ENCODE measurements around the gene TSPAN11. TPM values are rescaled to one million over a fixed set of nuclear protein-coding genes. Genes with fewer than 3 reads are reported as not detected.
A peak's percentile ranks its signal among the peaks of the same experiment; 100 is the strongest.

The TSPAN11 gene, protein sequence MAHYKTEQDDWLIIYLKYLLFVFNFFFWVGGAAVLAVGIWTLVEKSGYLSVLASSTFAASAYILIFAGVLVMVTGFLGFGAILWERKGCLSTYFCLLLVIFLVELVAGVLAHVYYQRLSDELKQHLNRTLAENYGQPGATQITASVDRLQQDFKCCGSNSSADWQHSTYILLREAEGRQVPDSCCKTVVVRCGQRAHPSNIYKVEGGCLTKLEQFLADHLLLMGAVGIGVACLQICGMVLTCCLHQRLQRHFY
- total RNA-seq (ENCODE audit: unreplicated experiment), result 31.0 TPM
- long read RNA-seq, partial matches to known transcripts, result 0 of 2 reads
- long read RNA-seq, other reads (novel, unspliced or antisense), result 2 of 2 reads

DNA sequence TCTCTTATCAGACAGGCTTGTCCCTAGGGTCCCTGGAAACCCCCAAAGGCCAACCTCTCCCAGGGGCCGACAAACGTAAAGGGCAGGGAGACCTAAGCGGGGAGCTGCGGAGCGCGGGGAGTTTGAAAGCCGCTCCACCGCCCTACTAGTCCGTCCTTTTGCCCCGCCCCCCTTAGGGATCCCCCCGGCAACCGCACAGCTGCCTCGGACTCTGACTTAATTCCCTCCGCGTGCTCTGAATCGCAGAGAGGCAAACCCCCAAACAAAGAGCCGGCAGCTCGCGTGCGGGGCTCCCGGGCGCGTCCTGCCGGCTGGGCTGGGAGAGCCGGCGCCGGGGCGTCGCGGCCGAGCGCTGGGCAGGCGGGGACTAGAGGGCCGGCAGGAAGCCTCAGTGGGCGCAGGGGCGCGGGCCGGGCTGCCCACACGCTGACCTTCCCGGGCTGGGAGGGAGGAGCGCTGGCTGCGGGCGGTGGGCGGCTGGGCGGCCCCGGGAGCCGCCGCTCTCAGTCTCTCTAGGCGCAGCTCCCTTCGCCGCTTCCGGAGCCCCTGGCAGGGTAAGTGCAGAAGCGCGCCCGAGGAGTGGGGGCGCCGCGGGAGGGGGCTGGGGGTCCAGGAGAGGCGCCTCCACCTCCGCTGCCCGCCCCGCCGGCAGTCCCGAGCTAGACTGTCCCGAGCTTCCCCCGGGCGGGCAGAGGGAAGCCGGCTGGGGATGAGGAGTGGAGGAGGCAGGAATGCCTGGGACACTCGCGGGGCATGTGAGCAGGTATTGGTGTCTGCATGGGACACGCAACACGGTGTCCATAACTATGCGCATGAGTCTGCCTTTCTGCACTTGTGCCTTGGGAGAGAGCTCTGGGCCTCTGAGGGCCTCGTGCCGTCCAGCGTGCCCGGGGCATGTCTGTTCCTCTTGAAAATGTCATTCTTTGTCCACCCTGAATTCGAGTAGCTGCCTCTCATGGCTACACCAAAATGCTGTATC, at the start of gene TSPAN11:
Gene TSPAN11 (plus strand): TSS at position 506 of the 979 bp plus-strand sequence. CDS start 27,244 bp downstream, outside the sequence.
- Mint-ChIP-seq H3K4me3 (ENCODE audit: unreplicated experiment) (peak within 1 kb of the TSS; percentile 91), H3K27ac (ENCODE audit: unreplicated experiment) (peak within 1 kb of the TSS; percentile 94), H3K4me1 (ENCODE audit: low read depth, unreplicated experiment) (peaks cover 55% of the 10 kb centered on the region), H3K27me3 (ENCODE audit: unreplicated experiment) (peaks cover 12% of the 10 kb centered on the region), H3K9me3 (ENCODE audit: unreplicated experiment) (peaks cover 20% of the 10 kb centered on the region), H3K36me3 (ENCODE audit: unreplicated experiment) (no peaks in the 10 kb centered on the region)
- peak; percentile 87 for DNase-seq
- TF ChIP-seq, protein P1, sequence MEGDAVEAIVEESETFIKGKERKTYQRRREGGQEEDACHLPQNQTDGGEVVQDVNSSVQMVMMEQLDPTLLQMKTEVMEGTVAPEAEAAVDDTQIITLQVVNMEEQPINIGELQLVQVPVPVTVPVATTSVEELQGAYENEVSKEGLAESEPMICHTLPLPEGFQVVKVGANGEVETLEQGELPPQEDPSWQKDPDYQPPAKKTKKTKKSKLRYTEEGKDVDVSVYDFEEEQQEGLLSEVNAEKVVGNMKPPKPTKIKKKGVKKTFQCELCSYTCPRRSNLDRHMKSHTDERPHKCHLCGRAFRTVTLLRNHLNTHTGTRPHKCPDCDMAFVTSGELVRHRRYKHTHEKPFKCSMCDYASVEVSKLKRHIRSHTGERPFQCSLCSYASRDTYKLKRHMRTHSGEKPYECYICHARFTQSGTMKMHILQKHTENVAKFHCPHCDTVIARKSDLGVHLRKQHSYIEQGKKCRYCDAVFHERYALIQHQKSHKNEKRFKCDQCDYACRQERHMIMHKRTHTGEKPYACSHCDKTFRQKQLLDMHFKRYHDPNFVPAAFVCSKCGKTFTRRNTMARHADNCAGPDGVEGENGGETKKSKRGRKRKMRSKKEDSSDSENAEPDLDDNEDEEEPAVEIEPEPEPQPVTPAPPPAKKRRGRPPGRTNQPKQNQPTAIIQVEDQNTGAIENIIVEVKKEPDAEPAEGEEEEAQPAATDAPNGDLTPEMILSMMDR (IDR thresholded peaks at IDR 0.05; ENCODE audit: partially characterized antibody, unreplicated experiment), result no peak

DNA sequence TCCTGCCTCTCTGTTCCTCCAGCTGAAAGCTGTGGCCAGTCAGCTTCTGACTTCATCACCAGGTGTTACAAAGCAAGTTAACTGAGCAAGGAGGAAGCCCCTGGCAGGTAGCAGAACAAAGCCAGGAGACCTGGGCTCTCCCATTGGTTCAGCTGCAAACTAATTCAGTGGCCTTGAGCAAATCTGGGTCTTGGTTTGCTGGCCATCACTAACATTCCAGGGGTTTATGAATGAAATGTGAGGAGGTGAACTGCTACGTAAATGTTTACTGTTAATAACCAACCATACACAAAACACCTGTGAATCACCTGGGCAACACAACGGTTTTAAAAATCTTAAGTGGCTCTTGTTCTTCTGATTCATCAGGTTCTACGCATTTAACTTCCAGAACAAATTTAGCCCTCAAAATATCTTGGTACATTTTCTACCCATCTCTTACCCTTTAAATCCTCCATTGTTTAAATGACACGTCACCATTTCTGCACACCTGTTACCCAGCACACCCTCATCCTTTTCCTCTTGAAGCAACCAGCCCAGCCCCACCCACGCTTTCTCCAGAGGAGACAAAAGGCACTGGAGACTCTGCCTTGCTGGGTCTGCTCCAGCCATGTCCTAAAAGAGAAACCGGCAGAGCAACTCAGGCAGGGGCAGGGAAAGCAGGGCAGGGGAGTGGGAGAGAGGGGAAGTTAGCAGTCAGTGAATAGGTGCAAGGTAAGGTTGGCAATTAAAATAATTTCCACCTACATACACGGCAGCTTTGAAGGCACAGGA, 49.3 kb upstream of the TSPAN11 start:
- Mint-ChIP-seq H3K36me3 (ENCODE audit: unreplicated experiment) (peaks cover 3% of the 10 kb centered on the region), H3K27me3 (ENCODE audit: unreplicated experiment) (peaks cover 4% of the 10 kb centered on the region), H3K27ac (ENCODE audit: unreplicated experiment) (no peak overlapping the region), H3K4me1 (ENCODE audit: low read depth, unreplicated experiment) (no peaks in the 10 kb centered on the region), H3K9me3 (ENCODE audit: unreplicated experiment) (peaks cover 2% of the 10 kb centered on the region), H3K4me3 (ENCODE audit: unreplicated experiment) (no peak overlapping the region)
- TF ChIP-seq, protein P1 (IDR thresholded peaks at IDR 0.05; ENCODE audit: partially characterized antibody, unreplicated experiment), result no peak
- DNase-seq, result no peak

DNA sequence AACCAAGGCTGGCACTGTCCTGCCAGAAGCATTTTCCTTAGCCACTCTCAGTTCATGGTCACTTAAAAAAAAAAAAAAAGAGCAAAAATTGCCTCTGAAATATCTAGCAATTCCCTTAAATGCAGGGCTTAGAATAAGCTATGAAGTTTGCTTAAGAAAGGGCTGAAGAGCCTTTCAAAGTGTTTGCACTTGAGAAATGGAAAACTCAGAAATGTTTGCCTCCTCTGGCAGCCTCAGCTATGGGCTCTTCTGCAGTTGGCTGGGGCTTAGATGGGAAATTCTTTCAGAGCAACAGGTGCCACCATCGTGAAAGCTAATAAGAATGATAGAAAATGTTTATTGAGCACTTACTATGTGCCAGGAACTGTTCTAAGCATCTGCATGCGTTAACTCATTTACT, 48.5 kb upstream of the TSPAN11 start:
- H3K4me1 Mint-ChIP-seq (ENCODE audit: low read depth, unreplicated experiment), result no peaks in the 10 kb centered on the region
- no peak overlapping the region for H3K27ac Mint-ChIP-seq (ENCODE audit: unreplicated experiment)
- H3K27me3 Mint-ChIP-seq (ENCODE audit: unreplicated experiment), result peaks cover 4% of the 10 kb centered on the region
- peaks cover 3% of the 10 kb centered on the region for H3K36me3 Mint-ChIP-seq (ENCODE audit: unreplicated experiment)
- TF ChIP-seq, protein P1 (IDR thresholded peaks at IDR 0.05; ENCODE audit: partially characterized antibody, unreplicated experiment), result no peak
- no peak for DNase-seq
- H3K4me3 Mint-ChIP-seq (ENCODE audit: unreplicated experiment), result no peak overlapping the region
- peaks cover 2% of the 10 kb centered on the region for H3K9me3 Mint-ChIP-seq (ENCODE audit: unreplicated experiment)

DNA sequence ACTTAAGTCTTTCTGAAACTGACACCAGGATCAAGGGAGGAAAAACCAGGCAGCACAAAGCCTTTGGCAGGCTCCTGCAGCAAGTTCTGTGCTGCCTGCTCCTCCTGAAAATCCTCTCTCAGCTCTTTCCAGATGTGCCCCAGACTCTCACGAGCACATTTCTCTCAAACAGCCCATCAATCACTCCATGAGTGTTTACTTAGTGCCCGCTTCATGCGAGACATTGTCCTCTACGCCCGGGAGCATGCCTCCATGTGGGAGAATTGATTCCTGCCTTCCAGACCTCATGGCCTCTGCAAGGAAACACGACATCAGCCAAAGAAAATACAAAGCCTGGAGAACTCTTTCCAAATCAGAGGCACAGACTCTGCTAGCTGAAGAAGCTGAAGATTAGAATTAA, 46.5 kb upstream of the TSPAN11 start:
- DNase-seq, result no peak

More for the DNA sequence above, 46.5 kb upstream of the TSPAN11 start:
- Mint-ChIP-seq H3K4me1 (ENCODE audit: low read depth, unreplicated experiment) (no peaks in the 10 kb centered on the region), H3K27me3 (ENCODE audit: unreplicated experiment) (peaks cover 4% of the 10 kb centered on the region), H3K4me3 (ENCODE audit: unreplicated experiment) (no peak overlapping the region), H3K9me3 (ENCODE audit: unreplicated experiment) (peaks cover 2% of the 10 kb centered on the region), H3K36me3 (ENCODE audit: unreplicated experiment) (peaks cover 14% of the 10 kb centered on the region), H3K27ac (ENCODE audit: unreplicated experiment) (no peak overlapping the region)
- TF ChIP-seq, protein P1 (IDR thresholded peaks at IDR 0.05; ENCODE audit: partially characterized antibody, unreplicated experiment), result no peak

Measured in glutamatergic neuron (in vitro differentiated cells).